ENCODE measurements around the gene TBC1D25.

DNA sequence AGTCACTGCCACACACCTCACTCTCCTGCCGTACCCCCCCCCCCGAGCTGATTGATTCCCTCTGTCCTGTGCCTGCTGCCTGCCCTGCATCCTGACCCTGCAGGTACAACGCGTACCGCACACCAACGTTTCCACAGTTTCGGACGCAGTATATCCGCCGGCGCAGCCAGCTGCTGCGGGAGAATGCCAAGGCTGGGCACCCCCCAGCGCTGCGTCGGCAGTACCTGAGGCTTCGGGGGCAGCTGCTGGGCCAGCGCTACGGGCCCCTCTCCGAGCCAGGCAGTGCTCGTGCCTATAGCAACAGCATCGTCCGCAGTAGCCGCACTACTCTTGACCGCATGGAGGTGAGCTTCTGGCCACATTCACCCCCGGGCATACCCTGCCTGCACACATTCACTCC, 59.1 kb downstream of the TBC1D25 start:
- TF ChIP-seq, protein P1, sequence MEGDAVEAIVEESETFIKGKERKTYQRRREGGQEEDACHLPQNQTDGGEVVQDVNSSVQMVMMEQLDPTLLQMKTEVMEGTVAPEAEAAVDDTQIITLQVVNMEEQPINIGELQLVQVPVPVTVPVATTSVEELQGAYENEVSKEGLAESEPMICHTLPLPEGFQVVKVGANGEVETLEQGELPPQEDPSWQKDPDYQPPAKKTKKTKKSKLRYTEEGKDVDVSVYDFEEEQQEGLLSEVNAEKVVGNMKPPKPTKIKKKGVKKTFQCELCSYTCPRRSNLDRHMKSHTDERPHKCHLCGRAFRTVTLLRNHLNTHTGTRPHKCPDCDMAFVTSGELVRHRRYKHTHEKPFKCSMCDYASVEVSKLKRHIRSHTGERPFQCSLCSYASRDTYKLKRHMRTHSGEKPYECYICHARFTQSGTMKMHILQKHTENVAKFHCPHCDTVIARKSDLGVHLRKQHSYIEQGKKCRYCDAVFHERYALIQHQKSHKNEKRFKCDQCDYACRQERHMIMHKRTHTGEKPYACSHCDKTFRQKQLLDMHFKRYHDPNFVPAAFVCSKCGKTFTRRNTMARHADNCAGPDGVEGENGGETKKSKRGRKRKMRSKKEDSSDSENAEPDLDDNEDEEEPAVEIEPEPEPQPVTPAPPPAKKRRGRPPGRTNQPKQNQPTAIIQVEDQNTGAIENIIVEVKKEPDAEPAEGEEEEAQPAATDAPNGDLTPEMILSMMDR (IDR thresholded peaks at IDR 0.05) = no peak
- no peak for TF ChIP-seq POLR2AphosphoS5 (IDR thresholded peaks at IDR 0.05)

Data from breast epithelium (tissue), 3 donors.